Suprapubic skin (tissue), 4 donors: ENCODE data around the gene FNBP1. TPM values are rescaled to one million over a fixed set of nuclear protein-coding genes. Genes with fewer than 3 reads are reported as not detected.

Experiments
- DNase-seq, 2 donors: peaks; one replicate each; pipeline ENCODE4 v3.0.0-alpha.2; 2019; ENCODE audit warnings: low spot score in 2 of 2
- H3K27ac ChIP-seq: fragments of 200-600 bp; sonication (generic); one replicate; pipeline ENCODE4 v1.5.1; 2019
- H3K27me3 ChIP-seq: fragments of 200-600 bp; sonication (generic); one replicate; pipeline ENCODE4 v1.5.1; 2019
- H3K36me3 ChIP-seq: fragments of 200-600 bp; sonication (generic); one replicate; pipeline ENCODE4 v1.5.1; 2019
- H3K4me1 ChIP-seq: fragments of 200-600 bp; sonication (generic); one replicate; pipeline ENCODE4 v1.5.1; 2019
- H3K4me3 ChIP-seq: fragments of 200-600 bp; sonication (generic); one replicate; pipeline ENCODE4 v1.5.1; 2019; ENCODE audit warnings: mild to moderate bottlenecking
- H3K9me3 ChIP-seq: fragments of 200-600 bp; sonication (generic); one replicate; pipeline ENCODE4 v1.5.1; 2019
- CTCF ChIP-seq, 2 donors: fragments of 200-600 bp in 1 of 2; fragments of 450-650 bp in 1 of 2; sonication (generic) in 1 of 2; IDR thresholded peaks; one replicate each; pipeline ENCODE4 v1.5.1; 2016 to 2019; ENCODE audit warnings: antibody characterized with exemption in 2 of 2, mild to moderate bottlenecking in 1 of 2, moderate library complexity in 1 of 2
- EP300 ChIP-seq: sonication (generic); formaldehyde crosslinking; IDR thresholded peaks from one replicate; pipeline ENCODE4 v1.6.1; 2017; ENCODE audit warnings: antibody characterized with exemption
- POLR2A ChIP-seq, 2 donors: fragments of 450-650 bp; IDR thresholded peaks; one replicate each; pipeline ENCODE4 v1.6.1; 2017; ENCODE audit warnings: antibody characterized with exemption in 2 of 2, mild to moderate bottlenecking in 2 of 2, moderate library complexity in 2 of 2
- POLR2AphosphoS5 ChIP-seq, 3 donors: sonication (generic); formaldehyde crosslinking; IDR thresholded peaks; one replicate each; pipeline ENCODE4 v1.6.1; 2017; ENCODE audit warnings: antibody characterized with exemption in 3 of 3
- WGBS: methylation state at CpG from one replicate; pipeline ENCODE4 v1.1.5; 2018; 5-methylcytosine and 5-hydroxymethylcytosine counted together
- total RNA-seq, 4 donors: library from RNA; depleted of rRNA; stranded (reverse); fragments of >200 nt; gene quantifications; one replicate each; pipeline ENCODE4 v1.1.0, GENCODE V29; 2016

FNBP1 gene
- total RNA-seq, 4 donors from 2014 or later: 23.7 to 50.5 (median 43.3) TPM

GRCh38 chr9:129964901-129965734 lies 77.9 kb downstream of the FNBP1 start:
- no peaks in the 10 kb centered on the region for H3K27me3 ChIP-seq
- TF ChIP-seq EP300 (no peak), POLR2A (IDR thresholded peaks at IDR 0.05) (no peak), CTCF (IDR thresholded peaks at IDR 0.05) (no peak), POLR2AphosphoS5 (IDR thresholded peaks at IDR 0.05) (no peak)
- DNase-seq: no peak
- H3K9me3 ChIP-seq: no peaks in the 10 kb centered on the region
- 70% methylated on average over 21 of the region's 21 CpGs for WGBS
- peaks cover 10% of the 10 kb centered on the region for H3K36me3 ChIP-seq
- peaks cover 37% of the 10 kb centered on the region for H3K4me1 ChIP-seq
- H3K4me3 ChIP-seq: no peak overlapping the region
- peak overlapping the region; percentile 89 for H3K27ac ChIP-seq

- WGBS: 13% methylated on average over 14 of the region's 14 CpGs
- peak overlapping the region; percentile 55 for H3K4me3 ChIP-seq
- H3K27me3 ChIP-seq: no peaks in the 10 kb centered on the region
- no peak for DNase-seq
- no peaks in the 10 kb centered on the region for H3K9me3 ChIP-seq
- TF ChIP-seq CTCF (IDR thresholded peaks at IDR 0.05) (no peak), EP300 (no peak), POLR2AphosphoS5 (IDR thresholded peaks at IDR 0.05) (peak in 1 of 3 donors; percentile 23), POLR2A (IDR thresholded peaks at IDR 0.05) (peak in 1 of 2 donors; percentile 55)
- peaks cover 27% of the 10 kb centered on the region for H3K4me1 ChIP-seq
- peak overlapping the region; percentile 89 for H3K27ac ChIP-seq
- peaks cover 14% of the 10 kb centered on the region for H3K36me3 ChIP-seq
Observed at GRCh38 chr9:129962889-129963703, 79.9 kb downstream of the FNBP1 start.

- no peaks in the 10 kb centered on the region for H3K9me3 ChIP-seq
- TF ChIP-seq EP300 (no peak), POLR2A (IDR thresholded peaks at IDR 0.05) (no peak), CTCF (IDR thresholded peaks at IDR 0.05) (no peak), POLR2AphosphoS5 (IDR thresholded peaks at IDR 0.05) (no peak)
- no peaks in the 10 kb centered on the region for H3K27me3 ChIP-seq
- H3K36me3 ChIP-seq: peaks cover 15% of the 10 kb centered on the region
- WGBS: 25% methylated on average over 9 of the region's 9 CpGs
- DNase-seq: no peak
- peaks cover 27% of the 10 kb centered on the region for H3K4me1 ChIP-seq
- peak overlapping the region; percentile 89 for H3K27ac ChIP-seq
- H3K4me3 ChIP-seq: peak overlapping the region; percentile 55
Observed at GRCh38 chr9:129962451-129962864, 80.5 kb downstream of the FNBP1 start.

GRCh38 chr9:129958796-129959195 lies 84.2 kb downstream of the FNBP1 start:
- peaks cover 23% of the 10 kb centered on the region for H3K4me1 ChIP-seq
- no peaks in the 10 kb centered on the region for H3K9me3 ChIP-seq
- no peak overlapping the region for H3K4me3 ChIP-seq
- no peak for DNase-seq
- H3K27ac ChIP-seq: no peak overlapping the region
- peaks cover 15% of the 10 kb centered on the region for H3K36me3 ChIP-seq
- WGBS: 84% methylated on average over 1 of the region's 1 CpG
- H3K27me3 ChIP-seq: no peaks in the 10 kb centered on the region
- TF ChIP-seq POLR2AphosphoS5 (IDR thresholded peaks at IDR 0.05): no peak
- no peak for TF ChIP-seq EP300
- TF ChIP-seq POLR2A (IDR thresholded peaks at IDR 0.05): no peak
- no peak for TF ChIP-seq CTCF (IDR thresholded peaks at IDR 0.05)
